Measurements from ENCODE around the gene SLC6A12.
"Not testable (repeated sequence)": the region's sequence is repeated elsewhere in the genome, so short reads cannot be mapped to it uniquely, and the experiment has no call there.

Gene SLC6A12

GRCh38 chr12:218728-219590, 5.0 kb upstream of the SLC6A12 start:
- in situ Hi-C loops (cut with MboI; ENCODE audit: low sequenced_read_pairs), result no loop called here

- in situ Hi-C loops (cut with MboI; ENCODE audit: low sequenced_read_pairs), result no loop called here
Measured at GRCh38 chr12:218221-218620, 4.3 kb upstream of the SLC6A12 start.

GRCh38 chr12:217029-217428, 3.1 kb upstream of the SLC6A12 start:
- in situ Hi-C loops (cut with MboI; ENCODE audit: low sequenced_read_pairs), result not testable (repeated sequence)

- in situ Hi-C loops (cut with MboI; ENCODE audit: low sequenced_read_pairs), result no loop called here
Measured at GRCh38 chr12:215116-215515, 1.2 kb upstream of the SLC6A12 start.

DNA sequence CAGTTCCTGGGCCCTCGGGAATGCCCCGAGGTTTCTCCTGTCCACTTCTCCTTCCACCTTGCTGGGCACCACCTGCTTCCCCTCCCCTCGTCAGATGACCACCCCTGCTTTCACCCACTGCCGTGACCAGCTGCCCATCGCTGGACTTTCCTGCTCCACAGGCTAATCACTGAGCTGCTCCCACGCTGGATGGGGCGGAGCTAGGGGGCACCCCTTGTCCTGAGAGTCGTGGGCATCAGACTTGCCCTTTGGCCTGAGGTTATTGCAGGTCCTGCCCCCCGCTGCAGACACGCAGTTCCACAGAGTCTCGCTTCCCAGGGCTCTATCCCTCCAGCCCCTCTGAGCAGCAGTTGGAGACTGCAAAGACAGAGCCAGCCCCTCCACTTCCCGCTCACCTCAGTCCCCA, 427 bp downstream of the SLC6A12 start:
- in situ Hi-C loops (cut with MboI; ENCODE audit: low sequenced_read_pairs), result no loop called here

- in situ Hi-C loops (cut with MboI; ENCODE audit: low sequenced_read_pairs), result no loop called here
Measured at GRCh38 chr12:212715-213526, 1.0 kb downstream of the SLC6A12 start.

- in situ Hi-C loops (cut with MboI; ENCODE audit: low sequenced_read_pairs), result no loop called here
Measured at GRCh38 chr12:212415-212714, 1.6 kb downstream of the SLC6A12 start.

- in situ Hi-C loops (cut with MboI; ENCODE audit: low sequenced_read_pairs), result no loop called here
Measured at GRCh38 chr12:211639-212414, 2.1 kb downstream of the SLC6A12 start.

DNA sequence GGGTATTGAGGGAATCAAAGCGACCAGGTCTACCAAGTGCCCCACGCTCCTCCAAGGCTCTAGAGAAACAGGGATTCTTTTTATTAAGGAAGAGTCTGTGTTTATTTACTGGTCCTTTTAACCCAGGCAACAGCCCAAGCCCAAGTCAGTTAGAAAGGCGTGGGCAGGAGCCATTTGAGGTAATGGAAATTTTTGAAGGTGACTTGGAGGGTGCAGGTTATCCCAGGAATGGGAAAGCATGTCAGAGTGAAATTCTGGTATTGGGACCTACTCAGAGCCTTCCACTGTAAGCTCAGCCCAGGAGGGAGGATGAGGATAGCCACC, 2.9 kb downstream of the SLC6A12 start:
- in situ Hi-C loops (cut with MboI; ENCODE audit: low sequenced_read_pairs), result no loop called here

DNA sequence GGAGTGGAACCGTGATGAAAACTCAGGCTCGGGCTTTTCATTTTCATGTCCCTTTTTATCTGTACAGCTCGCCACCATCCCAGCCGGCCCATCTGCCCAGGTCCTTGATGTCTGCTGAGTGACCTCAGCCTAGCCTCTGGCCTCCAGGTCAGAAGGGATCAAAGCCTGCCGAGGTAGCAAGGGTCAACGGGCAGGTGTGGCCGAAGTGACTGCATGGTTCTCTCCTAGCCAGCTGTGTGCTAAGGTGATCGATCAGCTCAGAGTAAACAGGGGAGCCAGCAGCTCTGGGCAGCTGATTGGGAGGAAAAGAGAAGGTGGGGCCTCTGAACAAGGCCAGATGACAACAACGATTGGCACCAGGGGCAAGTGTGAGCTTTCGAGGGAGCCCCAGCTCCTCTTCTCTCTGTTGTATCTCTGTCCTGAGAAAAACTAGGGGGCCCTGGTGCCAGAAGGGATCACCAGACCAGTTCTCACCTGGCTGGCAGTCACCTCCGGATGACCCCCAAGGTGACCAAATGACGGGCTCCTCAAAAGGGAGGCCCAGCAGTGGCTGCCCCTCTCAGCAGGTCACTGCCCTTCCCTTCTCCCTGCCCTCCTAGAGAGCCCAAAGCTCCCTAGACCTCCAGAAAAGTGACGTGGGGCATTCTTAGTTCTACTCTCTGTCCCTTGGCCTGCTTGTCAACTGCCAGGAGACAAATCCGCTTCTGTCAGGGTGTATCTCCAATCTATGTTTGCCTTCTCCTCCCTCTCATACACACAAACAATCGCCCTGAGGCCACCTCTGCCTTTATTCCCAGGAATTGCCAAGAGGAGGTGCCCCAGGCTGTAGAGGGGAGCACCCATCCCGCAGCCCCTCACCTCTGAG, 3.4 kb downstream of the SLC6A12 start:
- in situ Hi-C loops (cut with MboI; ENCODE audit: low sequenced_read_pairs), result no loop called here

GRCh38 chr12:209851-210250, 4.1 kb downstream of the SLC6A12 start:
- in situ Hi-C loops (cut with MboI; ENCODE audit: low sequenced_read_pairs), result no loop called here

GRCh38 chr12:209246-209645, 4.7 kb downstream of the SLC6A12 start:
- in situ Hi-C loops (cut with MboI; ENCODE audit: low sequenced_read_pairs), result no loop called here

GRCh38 chr12:208813-209212, 5.1 kb downstream of the SLC6A12 start:
- in situ Hi-C loops (cut with MboI; ENCODE audit: low sequenced_read_pairs), result no loop called here

GRCh38 chr12:207804-208203, 6.2 kb downstream of the SLC6A12 start:
- in situ Hi-C loops (cut with MboI; ENCODE audit: low sequenced_read_pairs), result no loop called here

- in situ Hi-C loops (cut with MboI; ENCODE audit: low sequenced_read_pairs), result no loop called here
Measured at GRCh38 chr12:206746-207440, 7.1 kb downstream of the SLC6A12 start.

DNA sequence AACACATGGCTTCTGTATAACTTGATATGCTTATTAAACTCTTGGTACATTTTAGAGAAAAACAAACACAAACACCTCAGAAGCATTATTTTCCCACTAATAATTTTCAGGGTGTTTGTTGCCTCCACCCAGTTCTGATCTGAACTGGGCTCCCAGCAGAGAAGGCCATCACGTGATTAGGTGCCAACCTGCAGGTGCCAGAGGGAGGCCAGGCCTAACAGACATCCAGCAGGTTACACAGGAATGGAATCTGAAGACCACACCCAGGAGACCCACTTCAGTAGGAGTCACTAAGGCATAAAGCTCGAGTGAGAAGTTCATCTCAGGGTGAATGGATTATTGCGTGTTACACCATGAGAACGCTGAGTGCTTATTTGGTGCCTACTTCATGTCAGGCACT, 8.9 kb downstream of the SLC6A12 start:
- in situ Hi-C loops (cut with MboI; ENCODE audit: low sequenced_read_pairs), result no loop called here

GRCh38 chr12:204261-204678, 9.7 kb downstream of the SLC6A12 start:
- in situ Hi-C loops (cut with MboI; ENCODE audit: low sequenced_read_pairs), result no loop called here

DNA sequence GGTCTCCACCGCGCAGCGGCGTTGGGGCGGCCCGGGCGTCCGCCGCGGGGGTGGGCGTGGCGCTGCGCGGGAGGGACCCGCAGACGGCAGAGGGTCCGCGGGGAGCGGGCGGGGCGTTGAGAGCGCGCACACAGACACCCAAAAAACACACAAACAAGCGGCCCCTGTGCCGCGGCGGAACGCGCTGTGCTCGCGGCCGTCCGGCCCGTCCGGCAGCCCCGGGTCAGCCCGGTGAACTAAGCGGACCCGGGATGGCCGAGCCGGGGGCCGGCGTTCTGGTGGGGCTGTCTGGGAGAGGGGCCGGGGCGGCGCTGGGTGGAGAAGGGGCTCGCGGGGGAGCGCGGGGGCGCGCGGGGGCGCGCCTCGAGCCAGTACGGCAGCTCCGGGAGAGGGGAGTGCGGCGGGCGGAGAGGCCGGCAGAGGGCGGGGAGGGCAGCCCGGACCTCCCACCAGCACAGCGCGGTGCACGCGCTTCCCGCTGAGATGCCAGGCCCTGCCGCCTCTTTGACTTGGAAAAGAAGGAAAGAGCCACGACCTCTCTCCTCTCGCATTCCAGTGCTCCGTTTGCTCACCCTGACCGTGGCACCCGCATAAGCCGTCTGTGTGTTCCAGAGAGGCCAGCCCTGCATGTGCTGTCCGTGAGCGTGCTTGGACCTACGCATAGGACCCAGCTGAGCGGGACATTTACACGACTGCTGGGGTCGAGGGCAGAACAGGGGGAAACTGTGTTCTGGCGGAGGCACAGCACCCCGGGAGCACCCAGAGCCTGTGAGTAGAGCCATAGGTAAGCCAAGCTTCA, 10.3 kb downstream of the SLC6A12 start:
- in situ Hi-C loops (cut with MboI; ENCODE audit: low sequenced_read_pairs), result no loop called here

GRCh38 chr12:203074-203461, 10.9 kb downstream of the SLC6A12 start:
- in situ Hi-C loops (cut with MboI; ENCODE audit: low sequenced_read_pairs), result no loop called here

Data from hTERT RPE-1 (cell line).